ENCODE data around the gene ATG4D.
"Not testable (repeated sequence)": the region's sequence is repeated elsewhere in the genome, so short reads cannot be mapped to it uniquely, and the experiment has no call there.

The ATG4D gene

DNA sequence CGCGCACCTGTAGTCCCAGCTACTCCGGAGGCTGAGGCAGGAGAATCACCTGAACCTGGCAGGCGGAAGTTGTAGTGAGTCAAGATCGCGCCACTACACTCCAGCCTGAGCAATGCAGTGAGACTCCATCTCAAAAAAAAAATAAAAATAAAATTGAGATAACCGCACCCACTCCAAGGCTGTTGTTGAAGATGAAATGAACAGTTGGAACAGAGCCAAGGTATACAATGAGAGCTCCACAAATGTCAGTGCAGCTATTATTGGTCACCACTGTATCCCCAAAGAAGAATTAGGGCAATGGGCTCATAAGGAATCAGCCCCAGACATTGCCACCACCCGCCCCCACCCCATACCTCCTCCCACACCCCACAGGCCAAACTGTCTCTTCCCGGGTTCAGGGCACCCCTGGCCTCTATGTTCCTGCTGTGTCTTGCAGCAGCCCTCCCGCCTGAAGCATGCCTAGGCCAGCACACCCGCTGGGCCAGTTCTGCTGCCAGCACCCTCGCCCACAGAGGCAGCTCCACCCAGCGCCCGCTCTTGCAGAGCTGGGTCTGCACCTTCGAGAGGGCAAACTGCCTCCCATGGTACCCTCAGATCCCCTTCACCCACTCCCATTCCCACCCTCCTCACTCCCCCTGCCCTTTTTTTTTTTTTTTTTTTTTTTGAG lies 22.9 kb upstream of the ATG4D start:
- no peak for DNase-seq

DNA sequence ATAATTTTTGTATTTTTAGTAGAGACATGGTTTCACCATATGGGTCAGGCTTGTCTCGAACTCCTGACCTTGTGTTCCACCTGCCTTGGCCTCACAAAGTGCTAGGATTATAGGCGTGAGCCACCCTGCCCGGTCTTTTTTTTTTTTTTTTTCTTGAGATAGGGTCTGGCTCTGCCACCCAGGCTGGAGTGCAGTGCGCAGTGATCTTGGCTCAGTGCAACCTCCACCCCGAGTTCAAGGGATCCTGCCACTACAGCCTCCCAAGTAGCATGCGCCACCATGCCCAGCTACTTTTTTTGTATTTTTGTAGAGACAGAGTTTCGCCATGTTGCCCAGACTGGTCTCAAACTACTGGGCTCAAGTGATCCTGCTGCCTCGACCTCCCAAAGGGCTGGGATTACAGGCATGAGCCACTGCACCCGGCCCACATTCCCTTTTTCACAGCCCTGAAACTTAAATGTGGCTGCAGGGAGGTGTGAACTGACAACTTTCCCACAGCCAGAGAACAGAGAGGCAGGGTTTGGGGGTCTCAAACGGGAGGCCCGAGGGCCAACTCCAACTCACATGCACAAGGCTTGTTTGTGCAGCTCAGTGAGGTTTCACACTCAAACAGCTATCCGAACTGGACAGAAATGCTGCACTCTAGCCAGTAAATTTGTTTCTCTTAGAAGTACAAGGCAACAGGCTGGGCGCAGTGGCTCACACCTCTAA lies 22.1 kb upstream of the ATG4D start:
- DNase-seq = no peak

DNA sequence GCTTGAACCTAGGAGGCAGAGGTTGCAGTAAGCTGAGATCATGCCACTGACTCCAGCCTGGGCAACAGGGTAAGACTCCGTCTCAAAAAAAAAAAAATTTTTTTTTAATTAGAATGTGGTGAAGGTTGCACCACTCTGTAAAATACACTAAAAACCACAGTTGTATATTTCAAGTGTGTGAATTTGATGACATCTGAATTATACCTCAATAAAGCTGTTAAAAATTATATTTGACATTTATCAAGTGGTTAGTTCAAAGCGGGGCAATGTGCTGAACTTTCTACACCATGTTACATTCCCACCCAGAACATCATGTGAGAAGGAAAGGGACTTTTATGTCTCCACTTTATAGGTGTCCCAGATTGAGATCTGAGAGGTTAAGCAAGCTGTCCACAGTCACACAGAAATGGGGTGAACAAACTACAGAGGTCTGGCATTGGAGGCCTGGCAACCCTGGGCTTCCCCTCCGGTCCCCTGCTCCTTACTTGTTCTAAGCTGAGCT lies 20.5 kb upstream of the ATG4D start:
- no peak for DNase-seq

DNA sequence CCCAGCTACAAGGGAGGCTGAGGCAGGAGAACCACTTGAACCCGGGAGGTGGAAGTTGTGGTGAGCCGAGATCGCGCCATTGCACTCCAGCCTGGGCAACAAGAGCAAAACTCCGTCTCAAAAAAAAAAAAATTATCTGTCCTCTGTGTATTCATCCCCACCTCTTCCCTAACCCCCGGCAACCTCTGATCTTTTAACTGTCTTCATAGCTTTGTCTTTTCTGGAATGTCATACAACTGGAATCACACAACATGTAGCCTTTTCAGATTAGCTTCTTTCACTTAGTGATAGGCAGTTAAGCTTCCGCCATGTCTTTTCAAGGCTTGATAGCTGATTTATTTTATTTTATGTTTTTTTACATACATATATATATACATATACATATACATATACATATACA lies 18.1 kb upstream of the ATG4D start:
- no peak for DNase-seq

DNA sequence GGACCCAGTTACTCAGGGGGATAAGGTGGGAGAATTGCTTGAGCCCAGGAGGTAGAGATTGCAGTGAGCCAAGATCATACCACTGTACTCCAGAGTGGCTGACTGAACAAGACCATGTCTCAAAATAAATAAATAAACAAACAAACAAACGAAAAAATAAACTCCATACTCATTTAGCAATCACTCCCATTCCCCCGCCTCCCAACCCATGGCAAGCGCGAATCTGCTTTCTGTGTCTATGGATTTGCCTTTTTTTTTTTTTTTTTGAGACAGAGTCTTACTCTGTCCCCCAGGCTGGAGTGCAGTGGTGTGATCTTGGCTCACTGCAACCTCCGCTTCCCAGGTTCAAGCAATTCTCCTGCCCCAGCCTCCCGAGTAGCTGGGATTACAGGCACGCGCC lies 16.8 kb upstream of the ATG4D start:
- DNase-seq = not testable (repeated sequence)

DNA sequence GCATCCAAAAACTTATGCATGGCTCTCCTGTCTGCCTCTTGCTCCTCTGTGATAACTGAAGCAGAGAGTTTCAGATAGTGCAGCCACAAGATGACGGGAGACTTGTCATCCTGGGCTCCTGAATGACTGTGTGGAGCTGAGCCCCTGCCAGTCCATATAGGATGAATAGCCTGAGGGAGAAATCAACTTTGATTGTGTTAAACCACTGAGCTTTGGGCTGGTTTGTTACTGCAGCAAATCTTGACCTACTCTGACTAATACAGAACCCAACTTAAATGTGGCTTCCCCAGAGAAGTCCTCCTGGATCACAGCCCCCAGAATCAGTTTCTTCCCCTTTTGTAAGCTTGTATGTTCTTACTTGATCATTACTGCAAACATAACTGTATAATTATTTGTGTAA lies 11.2 kb upstream of the ATG4D start:
- DNase-seq = no peak

DNA sequence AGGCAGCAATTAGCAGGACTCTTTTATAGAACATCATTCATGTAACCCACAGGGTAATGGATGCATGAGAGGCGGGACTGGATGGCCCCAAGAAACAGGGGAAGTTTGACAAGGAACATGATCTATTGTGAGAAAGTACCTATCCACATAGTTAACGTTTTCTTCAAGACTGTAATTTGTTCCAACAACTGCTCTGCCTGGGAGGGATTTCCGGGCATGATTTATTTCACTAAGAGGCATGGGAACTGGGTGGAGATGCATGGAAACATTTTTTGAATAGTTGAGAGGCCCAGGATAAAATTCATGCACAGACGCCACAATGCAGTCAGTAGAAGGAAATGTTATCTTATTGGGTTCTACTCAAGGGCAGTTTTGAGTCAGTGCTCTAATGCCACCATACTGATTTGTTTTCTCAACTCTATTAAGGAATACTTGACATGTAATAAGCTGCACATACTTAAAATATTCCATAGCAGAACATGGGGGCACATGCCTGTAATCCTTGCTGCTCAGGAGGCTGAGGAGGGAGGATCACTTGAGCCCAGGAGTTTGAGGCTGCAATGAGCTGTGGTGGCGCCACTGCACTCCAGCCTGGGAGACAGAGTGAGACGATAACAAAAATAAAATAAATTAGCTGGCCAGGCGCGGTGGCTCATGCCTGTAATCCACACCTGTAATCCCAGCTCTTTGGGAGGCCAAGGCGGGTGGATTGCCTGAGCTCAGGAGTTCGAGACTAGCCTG lies 9.9 kb upstream of the ATG4D start:
- no peak for DNase-seq

DNA sequence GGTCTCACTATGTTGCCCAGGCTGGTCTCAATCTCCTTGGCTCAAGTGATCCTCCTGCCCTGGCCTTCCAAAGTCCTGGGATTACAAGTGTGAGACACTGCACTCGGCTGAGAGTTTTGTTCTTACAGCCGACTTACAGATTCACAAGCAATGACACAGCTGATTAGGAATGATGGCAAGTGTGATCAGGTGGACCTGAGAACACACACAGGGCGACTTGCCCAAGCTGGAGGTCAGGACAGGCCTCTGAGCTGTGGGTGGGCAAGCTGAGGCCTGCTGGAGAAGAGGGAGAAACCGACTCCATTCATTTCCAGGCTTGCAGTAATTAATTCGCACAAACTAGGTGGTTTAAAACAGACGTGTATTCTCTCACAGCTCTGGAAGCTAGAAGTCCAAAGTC lies 8.1 kb upstream of the ATG4D start:
- no peak for DNase-seq

DNA sequence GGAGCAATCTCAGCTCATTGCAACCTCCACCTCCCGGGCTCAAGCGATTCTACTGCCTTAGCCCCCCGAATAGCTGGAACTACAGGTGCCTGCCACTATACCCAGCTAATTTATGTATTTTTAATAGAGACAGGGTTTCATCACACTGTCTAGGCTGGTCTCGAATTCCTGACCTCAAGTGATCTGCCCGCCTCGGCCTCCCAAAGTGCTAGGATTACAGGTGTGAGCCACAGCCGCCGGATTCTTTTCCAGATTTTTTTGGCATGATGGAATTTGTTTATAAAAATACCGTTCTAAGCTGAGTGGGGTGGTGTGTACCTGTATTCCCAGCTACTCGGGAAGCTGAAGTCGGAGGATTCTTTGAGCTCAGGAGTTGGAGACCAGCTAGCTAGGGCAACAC lies 6.0 kb upstream of the ATG4D start:
- DNase-seq = no peak

DNA sequence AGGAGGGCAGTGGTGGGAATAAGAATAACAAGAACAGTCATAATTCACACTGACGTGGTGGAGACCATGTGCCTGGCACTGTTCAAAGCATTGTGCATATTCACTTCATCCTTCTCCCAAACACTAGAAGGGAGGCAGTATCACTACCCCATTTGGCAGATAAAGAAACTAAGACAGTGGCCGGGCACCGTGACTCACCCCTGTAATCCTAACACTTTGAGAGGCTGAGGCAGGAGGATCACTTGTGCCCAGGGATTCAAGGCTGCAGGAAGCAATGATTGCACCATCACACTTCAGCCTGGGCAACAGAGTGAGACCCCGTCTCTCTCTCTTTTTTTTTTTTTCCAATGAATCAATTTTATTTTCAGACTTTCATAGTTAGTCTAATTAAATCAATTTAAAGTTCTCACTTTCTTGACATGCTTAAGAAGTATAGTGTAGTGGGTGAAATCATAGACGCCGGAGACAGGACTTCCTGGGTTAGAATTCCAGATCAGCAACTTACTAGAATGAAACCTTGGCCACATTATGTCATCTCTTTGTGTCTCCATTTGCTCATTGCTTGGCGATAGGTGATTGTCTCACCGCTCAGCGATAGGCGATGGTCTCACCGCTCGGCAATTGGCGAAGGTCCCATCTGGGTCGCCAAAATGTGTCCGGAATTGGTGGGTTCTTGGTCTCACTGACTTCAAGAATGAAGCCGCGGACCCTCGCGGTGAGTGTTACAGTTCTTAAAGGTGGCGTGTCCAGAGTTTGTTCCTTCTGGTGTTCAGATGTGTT lies 5.3 kb upstream of the ATG4D start:
- no peak for DNase-seq

DNA sequence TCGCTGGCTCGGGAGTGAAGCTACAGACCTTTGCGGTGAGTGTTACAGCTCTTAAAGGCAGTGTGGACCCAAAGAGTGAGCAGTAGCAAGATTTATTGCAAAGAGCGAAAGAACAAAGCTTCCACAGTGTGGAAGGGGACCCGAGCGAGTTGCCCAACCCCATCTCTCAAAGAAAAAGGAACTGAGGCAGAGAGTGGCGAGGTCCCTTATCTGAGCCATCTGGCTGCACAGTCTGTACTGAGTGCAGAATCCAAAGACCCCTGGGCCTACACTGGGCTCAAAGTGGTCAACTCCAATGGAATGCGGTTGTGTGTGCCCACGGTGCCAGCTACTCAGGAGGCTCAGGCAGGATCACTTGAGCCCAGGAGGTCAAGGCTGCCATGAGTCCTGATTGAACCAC lies 4.7 kb upstream of the ATG4D start:
- DNase-seq = not testable (repeated sequence)

DNA sequence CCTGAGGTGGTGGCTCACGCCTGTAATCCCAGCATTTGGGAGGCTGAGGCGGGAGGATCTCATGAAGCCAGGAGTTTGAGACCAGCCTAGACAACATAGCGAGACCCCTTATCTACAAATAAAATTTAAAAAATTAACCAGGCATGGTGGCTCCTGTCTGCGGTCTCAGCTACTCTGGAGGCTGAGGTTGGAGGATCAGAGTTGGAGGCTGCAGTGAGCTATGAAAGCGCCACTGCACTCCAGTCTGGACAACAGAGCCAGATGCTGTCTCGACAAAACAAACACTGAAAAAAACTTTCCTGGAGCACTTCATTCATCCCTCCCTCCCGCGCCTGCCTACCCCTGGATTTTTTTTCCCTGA lies 665 bp upstream of the ATG4D start:
- no peak for DNase-seq

DNA sequence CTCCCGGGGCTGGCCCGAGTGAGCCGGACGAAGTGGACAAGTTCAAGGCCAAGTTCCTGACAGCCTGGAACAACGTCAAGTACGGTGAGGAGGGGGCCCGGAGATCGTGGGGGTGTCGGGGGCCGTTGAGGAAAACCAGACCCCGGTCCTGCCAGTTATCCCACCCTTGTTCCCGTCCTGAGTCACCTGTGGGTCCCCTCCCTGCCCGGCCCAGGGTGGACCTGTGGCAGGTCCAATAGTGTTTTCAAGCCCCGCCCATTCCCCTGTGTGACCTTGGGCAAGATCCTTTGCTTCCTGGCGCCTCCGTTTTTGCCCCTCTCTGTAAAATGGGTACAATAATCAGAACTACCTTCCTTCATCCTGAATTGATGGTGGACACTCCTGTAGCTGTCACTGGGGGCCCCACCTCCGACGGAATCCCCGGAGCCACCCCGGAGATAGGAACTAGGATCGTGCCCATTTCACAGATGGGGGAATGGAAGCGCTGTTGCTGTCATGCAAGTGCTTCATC lies 593 bp downstream of the ATG4D start:
- DNase-seq = no peak

DNA sequence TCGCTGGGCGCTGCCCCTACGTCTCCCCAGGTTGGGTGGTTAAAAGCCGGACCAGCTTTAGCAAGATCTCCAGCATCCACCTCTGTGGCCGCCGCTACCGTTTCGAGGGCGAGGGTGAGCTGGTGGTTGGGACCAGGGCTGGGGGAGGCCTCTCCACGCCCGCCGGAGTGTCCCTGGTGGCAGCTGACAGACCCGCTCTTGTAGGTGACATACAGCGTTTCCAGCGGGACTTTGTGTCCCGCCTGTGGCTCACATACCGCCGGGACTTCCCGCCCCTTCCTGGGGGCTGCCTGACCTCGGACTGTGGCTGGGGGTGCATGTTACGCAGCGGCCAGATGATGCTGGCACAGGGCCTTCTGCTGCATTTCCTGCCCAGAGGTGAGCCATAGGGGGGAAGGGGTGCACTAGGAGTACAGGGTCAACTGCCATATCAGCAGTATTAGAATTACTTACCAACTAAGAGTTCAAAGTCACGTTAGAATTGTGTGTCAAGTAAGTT lies 1.1 kb downstream of the ATG4D start:
- DNase-seq = no peak

DNA sequence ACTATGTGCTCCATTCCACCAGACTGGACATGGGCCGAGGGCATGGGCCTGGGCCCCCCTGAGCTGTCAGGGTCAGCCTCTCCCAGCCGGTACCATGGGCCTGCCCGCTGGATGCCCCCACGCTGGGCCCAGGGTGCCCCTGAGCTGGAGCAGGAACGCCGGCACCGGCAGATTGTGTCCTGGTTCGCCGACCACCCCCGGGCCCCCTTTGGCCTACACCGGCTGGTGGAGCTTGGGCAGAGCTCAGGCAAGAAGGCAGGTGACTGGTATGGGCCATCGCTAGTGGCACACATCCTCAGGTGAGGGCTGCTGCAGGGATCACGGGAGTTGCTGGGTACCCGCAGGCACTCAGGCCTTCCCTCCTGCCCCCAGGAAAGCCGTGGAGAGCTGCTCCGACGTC lies 3.1 kb downstream of the ATG4D start:
- DNase-seq = no peak

DNA sequence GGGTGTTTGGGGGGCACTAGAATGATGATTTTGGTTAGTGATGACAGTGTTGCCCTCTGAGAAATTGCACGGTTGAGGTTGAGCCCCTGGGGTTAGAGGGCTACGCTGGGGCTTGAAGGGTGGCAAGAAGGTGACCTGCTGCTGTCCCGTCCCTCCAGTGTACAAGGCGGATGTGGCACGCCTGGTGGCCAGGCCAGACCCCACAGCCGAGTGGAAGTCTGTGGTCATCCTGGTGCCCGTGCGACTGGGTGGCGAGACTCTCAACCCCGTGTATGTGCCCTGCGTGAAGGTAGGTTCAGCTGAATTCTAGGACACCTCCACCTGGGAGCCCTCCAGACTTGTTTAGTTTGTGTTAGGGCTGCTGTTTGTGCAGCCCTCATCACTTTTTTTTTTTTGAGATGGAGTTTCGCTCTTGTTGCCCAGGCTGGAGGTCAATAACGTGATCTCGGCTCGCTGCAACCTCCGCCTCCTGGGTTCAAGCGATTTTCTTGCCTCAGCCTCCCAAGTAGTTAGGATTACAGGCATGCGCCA lies 5.1 kb downstream of the ATG4D start:
- DNase-seq = no peak

DNA sequence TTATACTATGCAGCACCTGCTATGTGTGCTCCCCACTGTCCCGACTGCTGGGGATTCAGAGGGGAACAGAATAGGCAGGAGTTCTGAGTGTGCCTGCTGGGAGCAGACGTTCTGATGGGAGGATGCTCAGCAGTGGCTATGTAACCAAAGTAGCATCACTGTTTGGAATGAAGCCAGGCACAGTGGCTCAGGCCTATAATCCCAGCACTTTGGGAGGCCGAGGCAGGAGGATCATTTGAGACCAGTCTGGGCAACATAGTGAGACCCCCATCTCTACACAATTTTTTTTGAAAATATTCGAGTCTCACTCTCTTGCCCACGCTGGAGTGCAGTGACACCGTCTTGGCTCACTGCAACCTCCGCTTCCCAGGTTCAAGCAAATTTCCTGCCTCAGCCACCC lies 6.0 kb downstream of the ATG4D start:
- no peak for DNase-seq

DNA sequence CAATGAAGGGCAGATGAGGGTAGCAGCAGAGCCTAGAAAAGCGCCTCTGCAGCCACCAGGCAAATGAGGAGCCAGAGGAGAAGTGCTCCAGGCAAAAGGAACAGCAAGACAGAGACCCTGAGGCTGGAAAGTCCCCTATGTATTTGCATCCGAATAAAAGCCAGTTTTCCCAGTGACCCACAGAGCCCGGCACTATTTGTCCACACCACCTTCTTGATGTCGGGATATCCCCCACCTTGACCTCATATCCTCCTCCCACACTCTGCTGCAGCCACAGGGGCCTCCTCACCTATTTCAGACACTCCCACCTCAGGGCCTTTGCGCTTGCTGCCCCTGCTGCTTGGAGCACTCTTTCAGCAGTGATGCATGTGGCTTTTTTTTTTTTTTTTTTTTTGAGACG lies 6.6 kb downstream of the ATG4D start:
- no peak for DNase-seq

DNA sequence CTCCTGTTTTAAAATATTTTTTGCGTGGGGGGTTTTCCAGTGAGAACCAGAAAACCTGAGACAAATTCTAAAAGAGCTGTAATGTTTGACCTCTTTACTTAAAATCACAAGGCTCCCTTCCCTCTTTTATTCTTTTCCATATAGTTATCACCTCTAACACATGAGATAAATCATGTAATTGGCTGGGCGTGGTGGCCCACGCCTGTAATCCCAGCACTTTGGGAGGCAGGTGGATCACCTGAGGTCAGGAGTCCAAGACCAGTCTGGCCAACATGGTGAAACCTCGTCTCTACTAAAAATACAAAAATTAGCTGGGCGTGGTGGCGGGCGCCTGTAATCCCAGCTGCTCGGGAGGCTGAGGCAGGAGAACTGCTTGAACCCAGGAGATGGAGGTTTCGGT lies 7.3 kb downstream of the ATG4D start:
- not testable (repeated sequence) for DNase-seq

DNA sequence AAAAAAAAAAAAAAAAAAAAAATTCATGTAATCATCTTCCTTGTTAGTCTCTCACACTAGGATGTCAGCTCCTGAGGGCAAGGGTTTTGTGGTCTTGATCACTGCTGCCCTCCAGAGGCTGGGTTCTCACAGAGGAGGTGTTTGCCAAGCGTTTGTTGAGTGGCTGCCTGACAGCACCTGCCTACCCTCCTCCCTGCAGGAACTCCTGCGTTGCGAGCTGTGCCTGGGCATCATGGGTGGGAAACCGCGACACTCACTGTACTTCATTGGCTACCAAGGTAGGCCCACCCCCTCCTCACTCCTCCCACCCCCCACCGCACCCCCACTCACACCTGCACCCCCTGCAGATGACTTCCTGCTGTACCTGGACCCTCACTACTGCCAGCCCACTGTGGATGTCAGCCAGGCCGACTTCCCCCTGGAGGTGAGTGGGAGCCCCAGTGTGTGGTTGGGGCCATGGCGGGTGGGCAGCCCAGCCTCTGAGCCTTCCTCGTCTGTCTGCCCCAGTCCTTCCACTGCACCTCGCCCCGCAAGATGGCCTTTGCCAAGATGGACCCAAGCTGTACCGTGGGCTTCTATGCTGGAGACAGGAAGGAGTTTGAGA lies 8.1 kb downstream of the ATG4D start:
- no peak for DNase-seq

DNA sequence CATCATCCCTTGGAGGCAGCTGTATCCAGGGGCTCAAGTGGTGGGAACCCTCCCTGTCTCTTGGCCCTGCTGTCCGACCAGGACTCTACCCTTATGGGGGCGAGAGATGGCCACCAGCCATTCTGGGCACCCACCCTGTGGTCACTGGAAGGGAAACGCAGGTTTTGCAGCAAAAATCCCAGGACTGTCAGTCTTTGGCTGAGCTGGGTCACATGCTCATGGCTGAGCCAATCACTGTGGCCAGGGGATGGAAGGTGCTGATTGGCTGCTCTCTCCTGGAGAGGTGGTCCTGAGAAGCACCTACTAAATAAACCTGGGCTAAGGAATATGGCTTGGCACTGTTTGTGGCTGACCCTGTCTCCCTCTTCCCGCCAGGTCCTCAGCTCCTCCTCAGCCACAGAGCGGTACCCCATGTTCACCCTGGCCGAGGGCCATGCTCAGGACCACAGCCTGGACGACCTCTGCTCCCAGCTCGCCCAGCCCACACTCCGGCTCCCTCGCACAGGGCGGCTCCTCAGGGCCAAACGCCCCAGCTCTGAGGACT lies 8.9 kb downstream of the ATG4D start:
- DNase-seq = no peak

All from NCI-H2227 treated with DMSO at 0.1 percent for 48 hours (cell line).